Breast epithelium (tissue), 3 donors: ENCODE results near the gene BICD1.

ENCODE experiments used
- POLR2A ChIP-seq: fragments of 450-650 bp; IDR thresholded peaks from one replicate; pipeline ENCODE4 v1.6.1; 2016; ENCODE audit warnings: antibody characterized with exemption, mild to moderate bottlenecking, moderate library complexity
- POLR2AphosphoS5 ChIP-seq, 3 donors: sonication (generic); formaldehyde crosslinking; IDR thresholded peaks; one replicate each; pipeline ENCODE4 v1.6.1; 2017; ENCODE audit warnings: antibody characterized with exemption in 3 of 3
- TF ChIP-seq, protein P1 (sequence below), 3 donors: fragments of 450-650 bp; IDR thresholded peaks; one replicate each; pipeline ENCODE4 v1.5.1; 2016 to 2017; ENCODE audit warnings: antibody characterized with exemption in 3 of 3, mild to moderate bottlenecking in 3 of 3, moderate library complexity in 3 of 3

DNA sequence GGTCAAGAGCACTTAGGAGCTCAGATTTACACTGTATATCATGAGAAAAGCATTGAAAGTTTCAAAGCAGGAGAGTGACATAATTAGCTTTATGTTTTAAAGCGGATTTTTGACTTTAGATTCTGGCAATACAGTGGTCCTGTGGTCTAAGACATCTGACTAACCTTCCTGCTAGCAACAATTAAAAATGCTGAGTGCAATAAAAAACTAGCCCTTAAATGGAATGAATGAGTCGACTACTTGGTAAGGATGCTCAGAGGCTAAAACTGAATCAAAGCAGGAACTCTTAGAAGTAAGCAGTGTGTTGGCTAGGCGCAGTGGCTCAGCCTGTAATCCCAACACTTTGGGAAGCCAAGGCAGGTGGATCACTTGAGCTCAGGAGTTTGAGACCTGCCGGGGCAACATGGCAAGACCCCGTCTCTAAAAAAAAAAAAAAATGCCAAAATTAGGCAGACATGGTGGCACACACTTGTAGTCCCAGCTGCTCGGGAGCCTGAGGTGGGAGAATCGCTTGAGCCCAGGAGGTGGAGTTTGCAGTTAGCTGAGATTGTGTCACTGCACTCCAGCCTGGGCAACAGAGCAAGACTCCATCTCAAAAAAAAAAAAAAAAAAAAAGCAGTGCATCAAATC lies 18.9 kb downstream of the BICD1 start:
- TF ChIP-seq, protein P1, sequence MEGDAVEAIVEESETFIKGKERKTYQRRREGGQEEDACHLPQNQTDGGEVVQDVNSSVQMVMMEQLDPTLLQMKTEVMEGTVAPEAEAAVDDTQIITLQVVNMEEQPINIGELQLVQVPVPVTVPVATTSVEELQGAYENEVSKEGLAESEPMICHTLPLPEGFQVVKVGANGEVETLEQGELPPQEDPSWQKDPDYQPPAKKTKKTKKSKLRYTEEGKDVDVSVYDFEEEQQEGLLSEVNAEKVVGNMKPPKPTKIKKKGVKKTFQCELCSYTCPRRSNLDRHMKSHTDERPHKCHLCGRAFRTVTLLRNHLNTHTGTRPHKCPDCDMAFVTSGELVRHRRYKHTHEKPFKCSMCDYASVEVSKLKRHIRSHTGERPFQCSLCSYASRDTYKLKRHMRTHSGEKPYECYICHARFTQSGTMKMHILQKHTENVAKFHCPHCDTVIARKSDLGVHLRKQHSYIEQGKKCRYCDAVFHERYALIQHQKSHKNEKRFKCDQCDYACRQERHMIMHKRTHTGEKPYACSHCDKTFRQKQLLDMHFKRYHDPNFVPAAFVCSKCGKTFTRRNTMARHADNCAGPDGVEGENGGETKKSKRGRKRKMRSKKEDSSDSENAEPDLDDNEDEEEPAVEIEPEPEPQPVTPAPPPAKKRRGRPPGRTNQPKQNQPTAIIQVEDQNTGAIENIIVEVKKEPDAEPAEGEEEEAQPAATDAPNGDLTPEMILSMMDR (IDR thresholded peaks at IDR 0.05) = no peak
- TF ChIP-seq POLR2A (no peak), POLR2AphosphoS5 (IDR thresholded peaks at IDR 0.05) (no peak)
